IMR-90 (cell line): ENCODE results near the gene SMYD5. TPM values are rescaled to one million over a fixed set of nuclear protein-coding genes. Genes with fewer than 3 reads are reported as not detected.

ENCODE experiments used
- ATAC-seq: fragments of 200-7000 bp; cut with Tn5 transposase; 2 replicates; pipeline ENCODE4 v1.9.1; 2020; ENCODE audit warnings: low read depth, mild to moderate bottlenecking, moderate library complexity
- BruUV-seq: library from RNA; stranded (reverse); fragments of 400-500 nt; replicated peaks from 2 replicates; lab custom pipeline; 2021; lab: Mats Ljungman, UMichigan
- CTCF ChIA-PET: fragments of 300-600 bp; formaldehyde crosslinking; extraction: SDS; loops from one replicate; lab custom pipeline; 2021; ENCODE audit warnings: antibody characterized with exemption; lab: Yijun Ruan, JAX
- POLR2A ChIA-PET: fragments of 300-600 bp; sonication (Branson Sonifier 250); formaldehyde crosslinking; loops from one replicate; lab custom pipeline; 2022; ENCODE audit warnings: antibody characterized with exemption; ENCODE audit not compliant: unreplicated experiment; lab: Charles Lee
- DNase-seq: peaks from one replicate; pipeline ENCODE4 v3.0.0; 2013
- H2AFZ ChIP-seq: replicated peaks from 2 replicates; pipeline ENCODE3; 2013; ENCODE audit warnings: low read length, mild to moderate bottlenecking; ENCODE audit not compliant: poor library complexity
- H2AK5ac ChIP-seq: 2 replicates; pipeline ENCODE4 v1.6.1; 2013; ENCODE audit warnings: low read depth, low read length, inconsistent platforms
- H2AK9ac ChIP-seq: replicated peaks from 2 replicates; pipeline ENCODE3; 2013; ENCODE audit warnings: mild to moderate bottlenecking, low read depth, low read length, moderate library complexity; ENCODE audit not compliant: poor library complexity
- H2BK120ac ChIP-seq: 2 replicates; pipeline ENCODE4 v1.6.1; 2013; ENCODE audit warnings: low read depth, low read length, inconsistent platforms
- H2BK15ac ChIP-seq: 3 replicates; pipeline ENCODE4 v1.6.1; 2013; ENCODE audit warnings: low read depth, low read length, inconsistent platforms
- H2BK20ac ChIP-seq: 2 replicates; pipeline ENCODE4 v1.6.1; 2013; ENCODE audit warnings: low read depth, mild to moderate bottlenecking, inconsistent platforms, low read length, moderate library complexity
- H2BK5ac ChIP-seq: 2 replicates; pipeline ENCODE4 v1.6.1; 2013; ENCODE audit warnings: mild to moderate bottlenecking, low read depth, low read length, inconsistent platforms; ENCODE audit not compliant: poor library complexity, severe bottlenecking
- H3K14ac ChIP-seq: replicated peaks from 2 replicates; pipeline ENCODE4 v1.6.1; 2013; ENCODE audit warnings: low read depth, low read length, inconsistent platforms
- H3K18ac ChIP-seq: 2 replicates; pipeline ENCODE4 v1.6.1; 2013; ENCODE audit warnings: low read depth, low read length, control low read depth
- H3K23ac ChIP-seq: 2 replicates; pipeline ENCODE4 v1.6.1; 2013; ENCODE audit warnings: low read depth, low read length, inconsistent platforms
- H3K27ac ChIP-seq: 2 replicates; pipeline ENCODE4 v1.5.1; 2013; ENCODE audit warnings: mild to moderate bottlenecking, control low read depth, low read length; ENCODE audit not compliant: insufficient read depth
- H3K27me3 ChIP-seq: 2 replicates; pipeline ENCODE4 v1.6.1; 2013; ENCODE audit warnings: low read length; ENCODE audit not compliant: control insufficient read depth, insufficient read depth
- H3K36me3 ChIP-seq: 2 replicates; pipeline ENCODE4 v1.6.1; 2013; ENCODE audit warnings: low read length, mixed read lengths; ENCODE audit not compliant: control insufficient read depth, insufficient read depth
- H3K4ac ChIP-seq: 2 replicates; pipeline ENCODE4 v1.6.1; 2013; ENCODE audit warnings: low read depth, low read length, inconsistent platforms
- H3K4me1 ChIP-seq: 2 replicates; pipeline ENCODE4 v1.6.1; 2013; ENCODE audit warnings: low read length, mixed read lengths; ENCODE audit not compliant: control insufficient read depth, insufficient read depth
- H3K4me2 ChIP-seq: 2 replicates; pipeline ENCODE4 v1.6.1; 2013; ENCODE audit warnings: low read depth, mild to moderate bottlenecking, control low read depth, low read length, moderate library complexity
- H3K4me3 ChIP-seq: 2 replicates; pipeline ENCODE4 v1.5.1; 2013; ENCODE audit warnings: low read depth, mild to moderate bottlenecking, control low read depth, low read length, moderate library complexity; ENCODE audit not compliant: insufficient read depth
- H3K56ac ChIP-seq: 2 replicates; pipeline ENCODE4 v1.6.1; 2013; ENCODE audit warnings: low read length, inconsistent platforms; ENCODE audit not compliant: insufficient read depth; ENCODE audit errors: extremely low read depth
- H3K79me1 ChIP-seq, 2 experiments: 2 replicates each; pipeline ENCODE4 v1.6.1; 2013; ENCODE audit warnings: low read length in 2 of 2, inconsistent platforms in 1 of 2, low read depth in 1 of 2
- H3K9ac ChIP-seq: 2 replicates; pipeline ENCODE4 v1.6.1; 2013; ENCODE audit warnings: low read depth, low read length, control low read depth
- H3K9me1 ChIP-seq: 2 replicates; pipeline ENCODE4 v1.6.1; 2013; ENCODE audit warnings: low read length, inconsistent platforms; ENCODE audit not compliant: insufficient read depth
- H3K9me3 ChIP-seq: 2 replicates; pipeline ENCODE4 v1.6.1; 2013; ENCODE audit warnings: low read length; ENCODE audit not compliant: control insufficient read depth, insufficient read depth
- H4K20me1 ChIP-seq: 2 replicates; pipeline ENCODE4 v1.6.1; 2013; ENCODE audit warnings: low read length, inconsistent platforms; ENCODE audit not compliant: insufficient read depth
- H4K5ac ChIP-seq: 2 replicates; pipeline ENCODE4 v1.6.1; 2013; ENCODE audit warnings: mild to moderate bottlenecking, low read depth, low read length, control low read depth
- H4K8ac ChIP-seq, 2 experiments: 2 replicates each; pipeline ENCODE4 v1.6.1; 2013; ENCODE audit warnings: low read depth in 2 of 2, low read length in 2 of 2, control low read depth in 1 of 2, inconsistent platforms in 1 of 2
- H4K91ac ChIP-seq: 2 replicates; pipeline ENCODE4 v1.6.1; 2013; ENCODE audit warnings: low read depth, low read length, inconsistent platforms; ENCODE audit not compliant: insufficient read depth
- CEBPB ChIP-seq: IDR thresholded peaks from 2 replicates; pipeline ENCODE4 v1.6.1; 2012; ENCODE audit warnings: low read depth, low read length, improper control_type of control experiment
- CHD1 ChIP-seq: IDR thresholded peaks from 2 replicates; pipeline ENCODE4 v1.6.1; 2012; ENCODE audit warnings: low read depth, low read length, improper control_type of control experiment
- ELK1 ChIP-seq: fragments of 150-350 bp; IDR thresholded peaks from 2 replicates; pipeline ENCODE4 v1.6.1; 2016; ENCODE audit warnings: low read depth, mild to moderate bottlenecking, low read length, moderate library complexity, borderline replicate concordance
- FOS ChIP-seq: fragments of 150-350 bp; IDR thresholded peaks from 2 replicates; pipeline ENCODE4 v1.6.1; 2016; ENCODE audit warnings: low read depth, low read length
- MAFK ChIP-seq: IDR thresholded peaks from 2 replicates; pipeline ENCODE4 v1.6.1; 2012; ENCODE audit warnings: low read depth, low read length, improper control_type of control experiment
- MAZ ChIP-seq: IDR thresholded peaks from 2 replicates; pipeline ENCODE4 v1.6.1; 2012; ENCODE audit warnings: low read depth, mild to moderate bottlenecking, low read length, improper control_type of control experiment, moderate library complexity, borderline replicate concordance
- MXI1 ChIP-seq: IDR thresholded peaks from 2 replicates; pipeline ENCODE4 v1.6.1; 2012; ENCODE audit warnings: low read depth, mild to moderate bottlenecking, low read length, moderate library complexity, borderline replicate concordance
- NFE2L2 ChIP-seq: fragments of 150-350 bp; IDR thresholded peaks from 2 replicates; pipeline ENCODE4 v1.6.1; 2016; ENCODE audit warnings: low read depth, mild to moderate bottlenecking, low read length
- POLR2A ChIP-seq: IDR thresholded peaks from 2 replicates; pipeline ENCODE4 v1.6.1; 2012; ENCODE audit warnings: mild to moderate bottlenecking, low read depth, low read length
- RAD21 ChIP-seq: IDR thresholded peaks from 2 replicates; pipeline ENCODE4 v1.6.1; 2012; ENCODE audit warnings: low read length, improper control_type of control experiment
- RCOR1 ChIP-seq: IDR thresholded peaks from 2 replicates; pipeline ENCODE4 v1.6.1; 2012; ENCODE audit warnings: mild to moderate bottlenecking, low read length, improper control_type of control experiment; ENCODE audit not compliant: insufficient replicate concordance
- WGBS, 2 experiments: methylation state at CpG; one replicate each; pipeline versions ENCODE4 v1.1.5 to v1.1.7; 2013; ENCODE audit warnings: missing lambda C conversion rate in 2 of 2; ENCODE audit not compliant: insufficient read length in 1 of 2; ENCODE audit errors: extremely low coverage in 2 of 2; 5-methylcytosine and 5-hydroxymethylcytosine counted together
- dilution Hi-C: fragments of 300-500 bp; cut with HindIII; formaldehyde crosslinking; loops from one replicate; pipeline ENCODE4 v1.14.3; 2018; ENCODE audit warnings: low sequenced_read_pairs; ENCODE audit not compliant: unreplicated experiment
- in situ Hi-C: fragments of 300-500 bp; cut with MboI; formaldehyde crosslinking; loops from 3 replicates; pipeline ENCODE4 v1.14.3; 2019; ENCODE audit warnings: low sequenced_read_pairs, inconsistent platforms, mixed read lengths
- intact Hi-C: fragments of 100-400 bp; cut with micrococcal nuclease; formaldehyde crosslinking; loops from 2 replicates; pipeline ENCODE4 v1.10.0; 2022
- polyA plus RNA-seq, 3 experiments: library from polyadenylated mRNA; depleted of rRNA; stranded (reverse); fragments of >200 nt; gene quantifications; 2 replicates each; pipeline ENCODE4 v1.2.3, GENCODE V29; 2012; ENCODE audit warnings: low replicate concordance in 1 of 3
- total RNA-seq: library from RNA; depleted of rRNA; stranded (reverse); fragments of >200 nt; gene quantifications from 2 replicates; pipeline ENCODE4 v1.2.3, GENCODE V29; 2012
- TF ChIP-seq, protein P1 (sequence below): fragments of 150-350 bp; IDR thresholded peaks from 2 replicates; pipeline ENCODE4 v1.6.1; 2017; ENCODE audit warnings: mild to moderate bottlenecking, antibody characterized with exemption, low read length, low read depth

Gene SMYD5
- total and polyA plus RNA-seq, 2 of the 4 experiments (the other 2 are of a cell fraction), result 17.8 to 19.7 TPM

- peak overlapping the region; percentile 62 for H2AFZ ChIP-seq
- no peak overlapping the region for H2AK9ac ChIP-seq
- no peaks in the 10 kb centered on the region for H3K9me3 ChIP-seq
- WGBS, 2 experiments, result 90% methylated on average over 2 of the region's 4 CpGs; no CpG with 5 or more reads in 1 of the 2 experiments
- in situ Hi-C loops (no loop called here), dilution Hi-C loops (no loop called here), intact Hi-C loops (loop anchor here (5.0 kb wide), 1 partner anchor 98 kb away; no protein-coding TSS in a partner anchor)
- H3K18ac ChIP-seq, result no peak overlapping the region
- no peak overlapping the region for H4K5ac ChIP-seq
- H3K27me3 ChIP-seq, result no peaks in the 10 kb centered on the region
- no peak overlapping the region for H3K4ac ChIP-seq
- no peak overlapping the region for H2BK120ac ChIP-seq
- no peak overlapping the region for H2BK15ac ChIP-seq
- no peak overlapping the region for H3K56ac ChIP-seq
- H4K20me1 ChIP-seq, result peaks cover 8% of the 10 kb centered on the region
- no peak overlapping the region for H3K4me2 ChIP-seq
- no peak for TF ChIP-seq RCOR1
- TF ChIP-seq ELK1, result no peak
- TF ChIP-seq FOS, result no peak
- no peak for TF ChIP-seq MAZ
- TF ChIP-seq, protein P1, sequence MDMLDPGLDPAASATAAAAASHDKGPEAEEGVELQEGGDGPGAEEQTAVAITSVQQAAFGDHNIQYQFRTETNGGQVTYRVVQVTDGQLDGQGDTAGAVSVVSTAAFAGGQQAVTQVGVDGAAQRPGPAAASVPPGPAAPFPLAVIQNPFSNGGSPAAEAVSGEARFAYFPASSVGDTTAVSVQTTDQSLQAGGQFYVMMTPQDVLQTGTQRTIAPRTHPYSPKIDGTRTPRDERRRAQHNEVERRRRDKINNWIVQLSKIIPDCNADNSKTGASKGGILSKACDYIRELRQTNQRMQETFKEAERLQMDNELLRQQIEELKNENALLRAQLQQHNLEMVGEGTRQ, result no peak
- no peak for TF ChIP-seq MXI1
- no peak for TF ChIP-seq NFE2L2
- TF ChIP-seq CHD1, result no peak
- no peak for TF ChIP-seq MAFK
- TF ChIP-seq RAD21, result no peak
- no peak for TF ChIP-seq POLR2A
- TF ChIP-seq CEBPB, result no peak
- H2AK5ac ChIP-seq, result no peak overlapping the region
- no peak overlapping the region for H3K27ac ChIP-seq
- no peak overlapping the region for H3K9ac ChIP-seq
- H3K9me1 ChIP-seq, result peaks cover 6% of the 10 kb centered on the region; the same call in 1 of the 2 replicates
- no peak overlapping the region for H2BK20ac ChIP-seq
- no peaks in the 10 kb centered on the region for H3K4me1 ChIP-seq
- peaks cover 8% of the 10 kb centered on the region for H3K36me3 ChIP-seq
- no peak overlapping the region for H4K8ac ChIP-seq
- DNase-seq (no peak), ATAC-seq (no peak)
- H4K91ac ChIP-seq, result no peak overlapping the region
- ChIA-PET CTCF (interaction anchor here (0.7 kb wide), 1 partner anchor 10 kb away, joined by 4 read pairs; no protein-coding TSS in a partner anchor), POLR2A (no interaction called here)
- H2BK5ac ChIP-seq, result no peak overlapping the region
- BruUV-seq, result no TSS peak
- H3K14ac ChIP-seq, result no peak overlapping the region
- H3K4me3 ChIP-seq, result no peak overlapping the region
- H3K23ac ChIP-seq, result no peak overlapping the region
- no peaks in the 10 kb centered on the region for H3K79me1 ChIP-seq
Observed at GRCh38 chr2:73259704-73260337, 45.8 kb downstream of the SMYD5 start.
